Cerebellar cortex (tissue), 1 donor: ENCODE data around the gene ACTR1A.
"Not testable (repeated sequence)": the region's sequence is repeated elsewhere in the genome, so short reads cannot be mapped to it uniquely, and the experiment has no call there.

Source experiments
- DNase-seq: peaks from one replicate; pipeline ENCODE4 v3.0.0-alpha.2; 2015; ENCODE audit warnings: low spot score

Gene ACTR1A

DNA sequence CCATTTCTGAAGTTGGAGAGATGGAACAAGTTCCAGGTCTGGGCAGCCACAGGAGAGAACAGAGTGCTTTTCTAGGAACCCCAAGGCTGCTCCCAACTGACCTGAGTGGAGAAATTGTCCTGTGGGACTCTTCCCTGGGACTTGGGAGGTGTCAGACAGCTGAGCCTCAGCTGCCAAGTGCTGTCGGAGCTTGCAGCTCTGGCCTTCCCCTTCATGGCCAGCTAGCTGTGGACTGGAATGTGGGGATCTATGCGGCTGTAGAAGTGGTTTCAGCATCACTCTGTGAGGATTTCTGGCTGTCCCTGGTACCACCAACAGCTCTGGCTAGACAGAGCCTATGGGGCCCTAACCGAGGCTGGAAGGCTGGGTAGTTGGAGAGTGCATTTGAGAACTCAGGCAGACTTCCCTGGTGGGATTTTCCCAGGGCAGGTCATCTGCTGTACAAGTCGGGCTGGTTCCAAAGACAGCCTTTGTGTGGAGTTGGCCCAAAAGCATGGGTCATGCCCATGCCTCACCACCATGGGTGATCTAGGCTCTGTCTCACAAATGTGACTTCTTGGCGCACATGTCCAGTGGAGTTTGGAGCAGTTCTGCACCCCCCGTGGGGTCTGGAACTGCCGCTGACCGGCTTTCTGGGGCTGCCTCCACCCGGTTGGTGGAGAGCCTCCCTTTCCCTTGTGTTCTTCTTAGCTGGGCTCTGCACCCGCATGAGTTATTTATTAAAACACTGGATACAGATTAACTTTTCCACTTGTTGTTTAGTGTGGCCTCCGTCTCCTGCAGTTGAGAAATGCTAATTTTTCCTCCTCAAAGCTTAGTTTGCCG is 12.2 kb upstream of the ACTR1A start:
- no peak for DNase-seq

GRCh38 chr10:102511583-102512274 is 9.2 kb upstream of the ACTR1A start:
- DNase-seq = no peak

- no peak for DNase-seq
These were observed 6.9 kb upstream of the ACTR1A start for GRCh38 chr10:102509387-102509786.

DNA sequence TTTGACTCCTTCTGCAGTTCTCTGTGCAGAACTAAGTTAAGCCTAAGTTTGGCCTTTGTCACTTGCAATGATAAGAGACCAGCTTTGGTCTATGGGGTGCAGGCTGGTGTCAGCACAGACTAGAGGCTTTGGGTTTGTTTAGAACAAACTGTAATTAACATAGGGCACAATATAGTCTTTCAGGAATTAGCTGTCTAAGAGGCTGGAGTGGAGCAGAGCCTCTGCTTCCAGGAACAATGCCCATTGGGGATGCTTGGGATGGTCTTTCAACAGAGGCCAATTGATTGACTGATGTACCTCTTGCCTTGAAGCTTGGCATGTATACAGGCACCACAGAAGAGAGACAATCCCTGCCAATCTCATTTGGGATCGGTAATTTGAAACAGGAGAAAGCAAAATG is 6.0 kb upstream of the ACTR1A start:
- DNase-seq = no peak

DNA sequence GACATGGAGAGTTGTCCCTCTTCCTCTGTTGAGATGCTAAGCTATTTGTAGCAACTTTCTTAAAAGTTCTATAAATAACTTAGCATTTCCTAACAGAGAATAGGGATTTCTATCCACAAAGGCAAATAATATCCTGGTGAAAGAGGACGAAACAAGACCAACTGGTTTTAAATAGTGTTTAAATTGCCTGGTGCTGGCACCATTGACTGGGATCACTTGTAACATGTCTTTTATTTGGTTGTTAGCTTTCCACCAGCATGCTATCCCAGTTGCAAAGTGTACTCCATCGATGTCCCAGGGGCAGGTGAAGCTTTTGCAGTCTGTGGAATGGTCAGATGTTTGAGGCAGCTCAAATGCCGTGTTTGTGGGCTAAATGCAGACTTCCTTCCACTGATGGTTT is 5.0 kb upstream of the ACTR1A start:
- DNase-seq = no peak

GRCh38 chr10:102505462-102506115 is 3.1 kb upstream of the ACTR1A start:
- no peak for DNase-seq

- no peak for DNase-seq
These were observed 2.4 kb upstream of the ACTR1A start for GRCh38 chr10:102504976-102505300.

DNA sequence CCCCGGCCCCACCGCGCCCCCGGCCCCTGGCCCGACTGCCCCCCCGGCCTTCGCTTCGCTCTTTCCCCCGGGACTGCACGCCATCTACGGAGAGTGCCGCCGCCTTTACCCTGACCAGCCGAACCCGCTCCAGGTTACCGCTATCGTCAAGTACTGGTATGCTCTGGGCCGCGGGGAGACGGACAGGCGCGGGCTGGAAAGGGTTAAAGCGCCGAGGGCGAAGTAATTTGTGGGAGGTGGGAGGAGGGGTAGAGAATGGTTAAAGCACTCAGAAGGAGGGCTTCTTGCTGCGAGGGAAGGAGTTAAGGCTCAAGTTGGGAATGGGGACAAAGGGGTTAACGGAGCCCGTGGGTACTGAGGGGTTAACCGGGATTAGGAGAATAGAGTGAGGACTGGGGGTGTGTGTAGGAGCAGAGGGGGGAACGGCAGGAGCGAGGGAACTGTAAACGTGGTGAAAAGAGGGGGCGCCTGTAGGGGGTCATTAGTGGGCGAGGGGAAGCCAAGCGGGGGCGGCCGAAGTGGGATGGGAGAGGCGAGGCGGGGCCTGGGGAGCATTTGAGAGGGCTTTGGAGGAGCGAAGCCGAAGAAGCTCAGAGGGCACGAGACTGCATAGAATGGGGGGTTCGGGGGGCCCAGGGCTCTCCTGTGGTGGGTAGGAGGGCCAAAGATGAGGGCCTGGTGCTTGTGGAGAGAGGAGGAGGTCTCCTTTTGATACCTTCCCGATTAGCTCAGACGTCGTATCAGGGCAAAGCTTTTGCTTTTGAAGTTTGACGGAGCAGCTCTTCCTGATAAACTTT is 1.9 kb upstream of the ACTR1A start:
- DNase-seq = no peak

DNA sequence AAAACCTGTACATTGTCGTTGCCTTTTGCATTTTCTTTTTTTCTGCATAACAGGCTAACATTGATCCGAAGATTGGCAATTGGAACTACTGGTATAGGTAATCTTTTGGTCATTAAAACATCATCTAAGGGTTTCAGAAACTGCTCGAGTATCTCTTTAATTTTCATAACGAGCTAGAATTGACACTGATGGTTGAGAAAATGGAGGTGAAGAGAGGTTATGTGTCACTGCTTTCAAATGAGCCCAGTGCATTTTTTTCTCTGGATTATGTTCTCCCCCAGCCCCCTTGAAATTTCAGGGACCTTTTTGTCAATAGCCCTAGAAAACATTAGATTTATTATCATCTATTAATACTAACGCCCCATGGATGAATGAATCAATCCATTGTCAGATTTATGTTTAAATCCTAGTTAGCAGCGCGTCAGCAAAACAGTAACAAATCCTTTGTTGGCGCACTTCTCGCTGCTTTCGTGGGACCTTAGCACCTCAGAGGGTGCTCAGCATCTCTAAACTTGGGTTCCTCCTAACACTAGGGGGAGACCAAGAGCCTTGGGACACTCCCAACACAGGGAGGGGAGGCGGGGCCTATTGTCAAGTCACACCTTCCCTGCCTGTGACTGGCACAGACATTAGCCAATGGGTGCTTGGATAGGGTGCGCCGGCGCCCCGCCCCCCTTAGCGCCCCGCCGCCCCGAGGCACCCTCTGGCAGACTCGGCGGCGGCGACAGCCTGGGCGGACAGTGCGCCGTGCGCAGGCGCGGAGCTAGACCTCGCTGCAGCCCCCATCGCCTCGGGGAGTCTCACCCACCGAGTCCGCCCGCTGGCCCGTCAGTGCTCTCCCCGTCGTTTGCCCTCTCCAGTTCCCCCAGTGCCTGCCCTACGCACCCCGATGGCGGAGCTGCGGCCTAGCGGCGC is 1.0 kb upstream of the ACTR1A start, which contains the start of gene SUFU:
Gene SUFU, plus strand, starts transcription at position 709 of the 915 bp plus-strand sequence. Its CDS starts 181 bp downstream, at position 890.
- peak; percentile 99 for DNase-seq

GRCh38 chr10:102502029-102502336 is 529 bp downstream of the ACTR1A start:
- peak; percentile 100 for DNase-seq

DNA sequence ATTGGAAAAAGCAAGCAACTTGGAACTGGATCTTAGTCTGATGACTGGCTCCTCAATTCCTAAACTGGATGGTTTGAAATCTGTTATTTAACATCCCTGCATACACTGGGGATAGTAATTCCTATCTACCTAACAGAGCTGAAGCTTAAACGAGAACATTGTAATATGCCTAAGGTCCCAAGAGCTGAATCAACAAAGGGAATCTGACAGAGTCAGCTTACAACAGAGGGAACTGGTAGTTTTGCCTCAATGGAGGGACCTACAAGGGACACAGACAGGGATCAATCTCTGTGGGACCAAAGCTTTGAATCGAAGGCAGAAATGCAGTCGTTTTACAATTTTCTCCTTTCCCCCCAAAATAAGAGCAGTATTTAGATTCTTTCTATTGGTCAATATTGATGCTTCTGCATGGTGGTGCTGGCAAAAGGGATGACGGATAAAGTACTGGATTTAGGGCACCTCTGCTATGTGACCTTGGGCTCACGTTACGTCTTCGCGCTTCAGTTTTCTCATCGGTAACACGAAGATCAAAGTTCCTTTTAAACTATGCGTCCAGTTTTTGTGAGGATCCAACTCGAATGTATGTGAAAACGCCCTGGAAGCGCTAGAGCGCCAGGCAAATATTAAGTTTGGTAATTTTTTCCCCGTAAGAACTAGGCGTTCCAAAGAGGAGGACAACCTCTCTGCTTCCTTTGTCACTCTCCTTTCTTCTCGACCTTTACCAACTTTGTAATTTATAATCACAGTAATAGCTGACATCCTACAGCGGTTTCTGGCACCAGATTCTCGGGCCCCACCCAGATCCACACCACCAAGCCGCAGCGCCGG is 1.1 kb downstream of the ACTR1A start:
- no peak for DNase-seq

DNA sequence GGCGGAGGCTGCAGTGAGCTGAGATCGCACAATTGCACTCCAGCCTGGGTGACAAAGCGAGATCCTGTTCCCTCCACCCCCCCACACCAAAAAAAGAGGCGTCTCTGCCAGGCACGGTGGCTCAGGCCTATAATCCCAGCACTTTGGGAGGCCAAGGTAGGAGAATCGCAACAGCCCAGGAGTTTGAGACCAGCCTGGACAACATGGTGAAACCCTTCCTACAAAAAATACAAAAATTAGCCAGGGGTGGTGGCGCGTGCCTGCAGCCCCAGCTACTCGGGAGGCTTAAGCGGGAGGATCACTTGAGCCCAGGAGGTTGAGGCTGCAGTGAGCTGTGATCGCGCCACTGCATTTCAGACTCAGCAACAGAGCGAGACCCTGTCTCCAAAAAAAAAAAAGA is 1.8 kb downstream of the ACTR1A start:
- not testable (repeated sequence) for DNase-seq

GRCh38 chr10:102499356-102499755 is 3.2 kb downstream of the ACTR1A start:
- DNase-seq = no peak

DNA sequence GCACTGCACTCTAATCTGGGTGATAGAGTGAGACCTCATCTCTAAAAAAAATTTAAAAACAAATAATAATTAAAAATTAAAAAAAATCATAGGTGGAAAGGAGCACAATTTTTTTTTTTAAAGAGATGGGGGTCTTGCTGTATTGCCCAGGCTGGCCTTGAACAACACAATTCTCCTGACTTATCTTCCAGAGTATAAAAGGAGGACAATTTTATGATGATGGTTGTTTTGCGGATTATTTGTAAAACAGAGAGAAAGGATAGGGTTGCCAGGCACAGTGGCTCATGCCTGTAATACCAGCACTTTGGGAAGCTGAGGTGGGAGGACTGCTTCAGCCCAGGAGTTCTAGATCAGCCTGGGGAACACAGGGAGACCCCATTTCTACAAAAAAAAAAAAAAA is 5.0 kb downstream of the ACTR1A start:
- DNase-seq = no peak

GRCh38 chr10:102493771-102494170 is 8.7 kb downstream of the ACTR1A start:
- no peak for DNase-seq

DNA sequence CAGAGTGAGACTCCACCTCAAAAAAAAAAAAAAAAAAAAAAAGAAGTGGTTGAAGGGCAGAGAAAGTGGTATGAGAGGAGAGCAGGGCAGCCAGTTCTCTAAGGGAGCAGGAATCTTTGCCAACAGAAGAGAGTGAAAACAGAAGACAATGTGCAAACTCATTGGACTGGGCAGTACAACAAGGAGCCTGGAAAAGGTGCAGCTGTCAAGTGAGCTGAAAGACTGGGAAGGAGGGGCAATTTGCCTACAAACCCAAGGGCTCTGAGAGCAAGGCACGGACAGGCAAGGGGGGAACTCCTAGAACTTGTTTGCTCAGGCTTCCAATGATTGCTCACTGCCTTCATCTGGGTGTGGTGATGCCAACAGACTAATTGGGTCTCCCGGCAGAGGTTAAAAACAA is 9.5 kb downstream of the ACTR1A start:
- DNase-seq = peak; percentile 62

DNA sequence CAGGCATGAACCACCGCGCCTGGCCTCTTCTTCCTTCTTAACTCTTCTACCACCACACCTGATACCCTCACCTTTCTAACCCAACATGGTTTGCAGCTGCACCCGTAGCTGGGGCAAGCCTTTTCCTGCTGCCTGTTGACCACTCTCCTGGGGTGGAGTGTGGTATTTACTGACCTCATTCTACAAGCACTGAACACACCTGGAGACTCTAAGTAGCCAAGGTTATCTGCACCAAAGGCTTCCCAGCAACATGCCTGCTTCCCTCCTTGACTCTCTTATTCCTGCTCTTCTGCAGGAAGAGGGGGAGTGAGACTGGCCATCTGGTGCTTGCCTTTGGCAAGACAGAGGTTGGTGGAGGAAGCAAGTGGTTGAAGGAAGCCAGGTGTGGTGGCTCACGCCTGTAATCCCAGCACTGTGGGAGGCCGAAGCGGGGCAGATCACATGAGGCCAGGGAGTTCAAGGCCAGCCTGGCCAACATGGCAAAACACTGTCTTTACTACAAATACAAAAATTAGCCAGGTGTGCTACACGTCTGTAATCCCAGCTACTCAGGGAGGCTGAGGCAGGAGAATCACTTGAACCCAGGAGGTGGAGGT is 10.1 kb downstream of the ACTR1A start:
- peak; percentile 9 for DNase-seq

DNA sequence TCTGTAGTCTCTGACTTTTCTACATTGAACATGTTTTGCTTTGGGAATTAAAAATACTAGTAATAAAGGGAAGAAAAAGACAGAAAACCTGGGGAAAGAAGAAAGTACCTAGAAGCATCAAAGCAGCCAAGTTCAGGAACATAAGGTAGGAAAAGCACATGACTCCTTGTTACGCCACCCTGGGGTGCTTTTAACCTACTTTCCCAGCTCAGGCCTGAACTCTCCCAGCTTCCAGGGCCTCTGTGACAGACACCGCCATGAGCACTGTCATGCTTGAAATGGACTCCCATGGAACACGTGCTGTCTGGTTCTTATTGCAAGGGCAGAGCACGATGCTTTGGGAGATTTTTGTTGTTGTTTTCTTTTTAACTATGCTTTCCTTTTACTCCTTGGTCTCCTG is 11.4 kb downstream of the ACTR1A start:
- peak; percentile 85 for DNase-seq

- no peak for DNase-seq
These were observed 17.3 kb downstream of the ACTR1A start for GRCh38 chr10:102485093-102485784.
